Endothelial cell of umbilical vein (primary cell): Measurements from ENCODE around the gene ARFGAP3. TPM values are rescaled to one million over a fixed set of nuclear protein-coding genes. Genes with fewer than 3 reads are reported as not detected.

Experiments
- BruUV-seq: library from RNA; stranded (reverse); fragments of 400-500 nt; replicated peaks from 2 replicates; lab custom pipeline; 2021; lab: Mats Ljungman, UMichigan
- CTCF ChIA-PET: fragments of 300-600, 350-600 bp; sonication (Branson Sonifier 250); formaldehyde crosslinking; loops from one replicate; lab custom pipeline; 2021; ENCODE audit warnings: antibody characterized with exemption, inconsistent platforms; lab: Charles Lee
- POLR2A ChIA-PET: fragments of 300-600, 350-600 bp; sonication (Branson Sonifier 250); formaldehyde crosslinking; loops from one replicate; lab custom pipeline; 2021; ENCODE audit warnings: antibody characterized with exemption, inconsistent platforms; lab: Charles Lee
- DNase-seq: peaks from one replicate; pipeline ENCODE4 v3.0.0-alpha.2; 2011; ENCODE audit warnings: low read depth, low spot score
- FAIRE-seq: peaks from 2 replicates; lab custom pipeline; 2011; peaks lifted over from hg19 to GRCh38; lab: Jason Lieb, UNC
- H2AFZ ChIP-seq: 2 replicates; pipeline ENCODE4 v1.6.0; 2012; ENCODE audit warnings: low read depth, low read length, control low read depth, inconsistent platforms
- H3K27ac ChIP-seq: 2 replicates; pipeline ENCODE4 v1.5.1; 2011; ENCODE audit warnings: low read depth, mild to moderate bottlenecking, control low read depth, low read length, moderate library complexity; ENCODE audit not compliant: insufficient read depth
- H3K27me3 ChIP-seq, 2 experiments: 2 replicates each; pipeline versions ENCODE4 v1.6.0 to v1.6.1; 2011; ENCODE audit warnings: low read length in 2 of 2, mixed read lengths in 1 of 2; ENCODE audit not compliant: control insufficient read depth in 2 of 2, insufficient read depth in 2 of 2
- H3K36me3 ChIP-seq, 2 experiments: 2 replicates in 1 of 2; 3 replicates in 1 of 2; pipeline ENCODE4 v1.5.1; 2011; ENCODE audit warnings: low read length in 2 of 2, mild to moderate bottlenecking in 1 of 2, moderate library complexity in 1 of 2; ENCODE audit not compliant: control insufficient read depth in 2 of 2, insufficient read depth in 2 of 2; ENCODE audit errors: extremely low read depth in 1 of 2
- H3K4me1 ChIP-seq: 3 replicates; pipeline ENCODE4 v1.5.1; 2011; ENCODE audit warnings: mild to moderate bottlenecking, low read length; ENCODE audit not compliant: control insufficient read depth, insufficient read depth; ENCODE audit errors: extremely low read depth
- H3K4me2 ChIP-seq: 2 replicates; pipeline ENCODE4 v1.6.1; 2011; ENCODE audit warnings: low read length, control low read depth, mixed read lengths; ENCODE audit not compliant: insufficient read depth
- H3K4me3 ChIP-seq, 3 experiments: fragments of 200-600 bp in 1 of 3; sonication (generic), shearing (Covaris generic) in 1 of 3; replicated peaks in 1 of 3; 2 replicates each; pipeline ENCODE4 v1.5.1; 2011 to 2016; ENCODE audit warnings: control low read depth in 3 of 3, low read length in 3 of 3, mild to moderate bottlenecking in 2 of 3, inconsistent platforms in 1 of 3, low read depth in 1 of 3, moderate library complexity in 1 of 3; ENCODE audit not compliant: insufficient read depth in 1 of 3
- H3K79me2 ChIP-seq: 2 replicates; pipeline ENCODE4 v1.6.0; 2012; ENCODE audit warnings: low read length, inconsistent platforms; ENCODE audit not compliant: control insufficient read depth, insufficient read depth
- H3K9ac ChIP-seq: replicated peaks from 2 replicates; pipeline ENCODE3; 2011; ENCODE audit warnings: low read length, control low read depth; ENCODE audit not compliant: insufficient read depth; ENCODE audit errors: extremely low read depth
- H3K9me1 ChIP-seq: replicated peaks from 3 replicates; pipeline ENCODE4 v1.6.0; 2011; ENCODE audit warnings: mild to moderate bottlenecking, low read length; ENCODE audit not compliant: control insufficient read depth, insufficient read depth; ENCODE audit errors: extremely low read depth
- H3K9me3 ChIP-seq: replicated peaks from 2 replicates; pipeline ENCODE4 v1.5.1; 2012; ENCODE audit warnings: low read length, inconsistent platforms; ENCODE audit not compliant: control insufficient read depth, insufficient read depth
- H4K20me1 ChIP-seq: replicated peaks from 2 replicates; pipeline ENCODE3; 2011; ENCODE audit warnings: mild to moderate bottlenecking, low read length; ENCODE audit not compliant: control insufficient read depth, insufficient read depth; ENCODE audit errors: extremely low read depth
- CTCF ChIP-seq, 2 donors: IDR thresholded peaks; 1 replicate in 1 of 2; 2 replicates in 1 of 2; pipeline ENCODE4 v1.5.1; 2011; ENCODE audit warnings: low read length in 2 of 2, mild to moderate bottlenecking in 2 of 2, moderate library complexity in 2 of 2, control low read depth in 1 of 2, inconsistent platforms in 1 of 2, low read depth in 1 of 2; ENCODE audit not compliant: insufficient read depth in 1 of 2; ENCODE audit errors: extremely low read depth in 1 of 2
- EZH2 ChIP-seq: IDR thresholded peaks from 2 replicates; pipeline ENCODE4 v1.6.1; 2012; ENCODE audit warnings: borderline replicate concordance, low read depth, mild to moderate bottlenecking, moderate library complexity, low read length, inconsistent platforms; ENCODE audit not compliant: severe bottlenecking
- FOS ChIP-seq: IDR thresholded peaks from 2 replicates; pipeline ENCODE4 v1.6.1; 2011; ENCODE audit warnings: mild to moderate bottlenecking, low read length, moderate library complexity, borderline replicate concordance; ENCODE audit not compliant: insufficient read depth
- GATA2 ChIP-seq: IDR thresholded peaks from 2 replicates; pipeline ENCODE4 v1.7.0; 2011; ENCODE audit warnings: low read depth, mild to moderate bottlenecking, moderate library complexity, mixed read lengths, low read length; ENCODE audit not compliant: insufficient read length, insufficient read depth
- JUN ChIP-seq: IDR thresholded peaks from 2 replicates; pipeline ENCODE4 v1.6.1; 2011; ENCODE audit warnings: borderline replicate concordance, low read depth; ENCODE audit not compliant: insufficient read length, insufficient read depth
- MYC ChIP-seq: IDR thresholded peaks from one replicate; pipeline ENCODE4 v1.6.1; 2011; ENCODE audit warnings: mild to moderate bottlenecking, low read depth, low read length
- dilution Hi-C: fragments of 300-500 bp; cut with MboI; formaldehyde crosslinking; loops from one replicate; pipeline ENCODE4 v1.15.0; 2019; ENCODE audit warnings: low sequenced_read_pairs; ENCODE audit not compliant: extremely low pct_ligation_motif_present
- intact Hi-C: fragments of 100-400 bp; cut with micrococcal nuclease; formaldehyde crosslinking; loops from one replicate; pipeline ENCODE4 v1.10.0; 2022
- polyA plus RNA-seq, 4 experiments: library from polyadenylated mRNA; depleted of rRNA in 3 of 4; stranded (reverse) in 3 of 4; unstranded in 1 of 4; fragments of >200 nt; gene quantifications; 2 replicates each; pipeline versions ENCODE4 v1.2.1 to v1.2.3, GENCODE V29; 2011 to 2012; ENCODE audit warnings: missing spikeins in 1 of 4
- total RNA-seq: library from RNA; stranded (reverse); gene quantifications from 2 replicates; pipeline ENCODE4 v1.2.3, GENCODE V29; 2021

Gene ARFGAP3
- total and polyA plus RNA-seq, 2 donors (not counting 3 experiments of a cell fraction or from before 2014, with no cell fraction given), result 29.1 to 33.4 TPM

GRCh38 chr22:42787357-42787736 lies 69.7 kb downstream of the ARFGAP3 start:
- no peaks in the 10 kb centered on the region for H3K27me3 ChIP-seq
- DNase-seq (no peak), FAIRE-seq (no peak)
- no peaks in the 10 kb centered on the region for H3K9me3 ChIP-seq
- POLR2A ChIA-PET, result no interaction called here
- H2AFZ ChIP-seq, result no peak overlapping the region
- no peak overlapping the region for H3K9ac ChIP-seq
- no peaks in the 10 kb centered on the region for H4K20me1 ChIP-seq
- no peak overlapping the region for H3K4me3 ChIP-seq
- CTCF ChIA-PET, result interaction anchor here (0.7 to 1.3 kb wide), 5 partner anchors 9 to 303 kb away, joined by 3 to 5 read pairs (median 3); no protein-coding TSS in a partner anchor
- TF ChIP-seq GATA2 (no peak), CTCF (IDR thresholded peaks at IDR 0.05; ENCODE audit: extremely low read depth in 1 of 2, insufficient read depth in 1 of 2, low read depth in 1 of 2, low read length in 2 of 2) (no peak), JUN (no peak), EZH2 (no peak), FOS (no peak), MYC (no peak)
- H3K9me1 ChIP-seq, result no peaks in the 10 kb centered on the region
- no peak overlapping the region for H3K27ac ChIP-seq
- intact Hi-C loops (loop anchor here (10.0 kb wide), 1 partner anchor 247 kb away; no protein-coding TSS in a partner anchor), dilution Hi-C loops (no loop called here)
- H3K79me2 ChIP-seq, result no peaks in the 10 kb centered on the region
- no peak overlapping the region for H3K4me2 ChIP-seq
- H3K36me3 ChIP-seq, result no peaks in the 10 kb centered on the region
- H3K4me1 ChIP-seq, result no peaks in the 10 kb centered on the region
- BruUV-seq, result no TSS peak
